ENCODE results near the gene DCTN1.
"Not testable (repeated sequence)": the region's sequence is repeated elsewhere in the genome, so short reads cannot be mapped to it uniquely, and the experiment has no call there.

DCTN1 gene

DNA sequence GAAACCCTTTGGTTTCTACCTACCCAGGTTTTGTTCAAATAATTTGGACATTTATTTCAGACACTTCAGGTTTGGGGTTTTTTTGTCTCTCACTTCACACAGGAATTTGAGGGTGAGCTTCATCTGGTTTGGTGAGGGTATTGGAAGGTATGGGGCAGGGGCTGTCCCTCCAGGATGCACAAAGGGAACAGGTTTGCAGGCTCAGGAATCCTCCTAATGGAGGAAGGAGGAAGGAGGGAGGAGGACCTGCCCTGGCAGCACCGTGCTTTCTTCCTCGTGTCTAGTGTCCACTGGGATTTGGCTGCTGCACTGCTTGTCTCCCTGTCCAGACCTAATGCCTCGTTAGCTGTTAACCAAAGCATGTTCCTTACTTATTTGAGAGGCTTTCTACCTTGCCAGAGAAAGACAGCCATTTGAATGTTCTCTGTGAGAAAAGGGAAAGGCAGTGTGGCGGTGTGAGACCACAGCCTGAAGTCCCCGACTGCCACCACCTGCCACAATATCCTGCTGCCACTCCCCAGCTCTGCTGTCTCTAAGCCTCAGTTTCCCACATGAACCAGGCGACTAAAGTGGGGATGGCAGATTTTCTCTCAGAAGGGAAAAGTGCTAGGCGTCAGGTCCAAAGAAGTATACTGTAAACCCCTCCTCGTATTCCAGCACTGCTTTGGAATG is 34.7 kb downstream of the DCTN1 start:
- no peak for DNase-seq (ENCODE audit: low read depth)
- TF ChIP-seq, protein P1, sequence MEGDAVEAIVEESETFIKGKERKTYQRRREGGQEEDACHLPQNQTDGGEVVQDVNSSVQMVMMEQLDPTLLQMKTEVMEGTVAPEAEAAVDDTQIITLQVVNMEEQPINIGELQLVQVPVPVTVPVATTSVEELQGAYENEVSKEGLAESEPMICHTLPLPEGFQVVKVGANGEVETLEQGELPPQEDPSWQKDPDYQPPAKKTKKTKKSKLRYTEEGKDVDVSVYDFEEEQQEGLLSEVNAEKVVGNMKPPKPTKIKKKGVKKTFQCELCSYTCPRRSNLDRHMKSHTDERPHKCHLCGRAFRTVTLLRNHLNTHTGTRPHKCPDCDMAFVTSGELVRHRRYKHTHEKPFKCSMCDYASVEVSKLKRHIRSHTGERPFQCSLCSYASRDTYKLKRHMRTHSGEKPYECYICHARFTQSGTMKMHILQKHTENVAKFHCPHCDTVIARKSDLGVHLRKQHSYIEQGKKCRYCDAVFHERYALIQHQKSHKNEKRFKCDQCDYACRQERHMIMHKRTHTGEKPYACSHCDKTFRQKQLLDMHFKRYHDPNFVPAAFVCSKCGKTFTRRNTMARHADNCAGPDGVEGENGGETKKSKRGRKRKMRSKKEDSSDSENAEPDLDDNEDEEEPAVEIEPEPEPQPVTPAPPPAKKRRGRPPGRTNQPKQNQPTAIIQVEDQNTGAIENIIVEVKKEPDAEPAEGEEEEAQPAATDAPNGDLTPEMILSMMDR (IDR thresholded peaks at IDR 0.05; ENCODE audit: low read length, missing control alignments): no peak

DNA sequence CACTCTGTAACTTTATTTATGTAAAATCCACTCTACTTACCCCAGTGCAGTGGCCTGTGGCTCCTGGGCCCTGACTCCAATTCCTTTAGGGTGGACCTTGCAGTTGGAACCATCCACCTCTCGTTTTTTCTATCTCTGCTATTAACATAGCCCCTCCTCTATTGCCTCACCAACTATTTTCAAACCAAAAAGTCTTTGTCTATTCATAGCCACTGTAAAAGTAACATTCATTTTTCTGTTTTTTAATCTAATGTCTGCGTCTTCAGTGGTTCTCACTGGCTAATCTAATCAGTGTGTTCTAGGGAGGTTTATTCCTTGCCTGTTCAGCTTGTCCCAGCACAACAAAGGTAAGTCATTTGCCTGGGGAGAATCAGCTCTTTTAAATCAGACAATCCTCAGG is 36.8 kb downstream of the DCTN1 start, which contains the start of gene SLC4A5:
TSS of gene SLC4A5 (minus strand) at position 101 of the 400 bp plus-strand sequence. CDS start 28,393 bp downstream, outside the sequence.
- TF ChIP-seq, protein P1 (IDR thresholded peaks at IDR 0.05; ENCODE audit: low read length, missing control alignments): no peak
- no peak for DNase-seq (ENCODE audit: low read depth)
- no peak within 1 kb of the TSS for H3K4me3 ChIP-seq (replicated peaks; ENCODE audit: low read depth, low read length)

More for the DNA sequence above, 34.7 kb downstream of the DCTN1 start:
- H3K4me3 ChIP-seq (replicated peaks; ENCODE audit: low read depth, low read length): no peak overlapping the region

- H3K4me3 ChIP-seq (replicated peaks; ENCODE audit: low read depth, low read length); DNase-seq (ENCODE audit: low read depth): not testable (repeated sequence)
Observed at GRCh38 chr2:74336227-74336626, 43.9 kb downstream of the DCTN1 start.

GRCh38 chr2:74334931-74335333 is 45.2 kb downstream of the DCTN1 start:
- TF ChIP-seq, protein P1 (IDR thresholded peaks at IDR 0.05; ENCODE audit: low read length, missing control alignments): peak; percentile 97
- DNase-seq (ENCODE audit: low read depth): peak; percentile 82
- H3K4me3 ChIP-seq (replicated peaks; ENCODE audit: low read depth, low read length): no peak overlapping the region

DNA sequence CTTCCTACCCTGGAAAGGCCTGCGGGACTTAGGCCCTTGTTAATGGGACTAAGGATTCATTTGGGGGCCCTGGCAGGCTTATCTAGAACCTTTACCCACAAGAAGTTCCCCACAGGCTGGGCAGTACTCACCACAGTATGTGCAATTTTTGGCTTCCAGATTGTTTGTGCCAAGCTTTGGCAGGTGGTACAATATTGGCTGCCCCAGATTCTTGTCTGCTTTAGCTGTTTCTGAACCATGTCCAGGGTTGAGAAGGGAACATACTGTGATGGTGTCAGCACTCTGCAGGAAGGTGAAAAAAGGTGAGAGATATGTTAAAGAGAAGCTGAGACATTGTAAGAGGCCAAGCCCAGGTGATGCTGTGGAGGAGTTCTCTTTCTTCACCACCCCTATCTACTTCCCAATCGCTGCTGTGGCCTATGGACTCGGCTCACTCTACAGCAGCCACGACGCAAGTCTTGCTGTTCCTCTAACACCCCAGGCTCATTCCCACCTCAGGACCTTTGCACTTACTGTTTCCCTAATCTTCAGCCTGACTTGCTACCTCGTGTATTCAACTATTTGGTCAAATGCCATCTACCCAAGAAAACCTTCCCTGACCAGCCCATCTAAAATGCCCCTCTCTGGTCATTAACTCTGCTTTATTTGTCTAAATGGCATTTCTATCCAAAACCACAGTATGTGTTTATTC is 46.1 kb downstream of the DCTN1 start:
- no peak for DNase-seq (ENCODE audit: low read depth)
- no peak overlapping the region for H3K4me3 ChIP-seq (replicated peaks; ENCODE audit: low read depth, low read length)
- TF ChIP-seq, protein P1 (IDR thresholded peaks at IDR 0.05; ENCODE audit: low read length, missing control alignments): no peak

DNA sequence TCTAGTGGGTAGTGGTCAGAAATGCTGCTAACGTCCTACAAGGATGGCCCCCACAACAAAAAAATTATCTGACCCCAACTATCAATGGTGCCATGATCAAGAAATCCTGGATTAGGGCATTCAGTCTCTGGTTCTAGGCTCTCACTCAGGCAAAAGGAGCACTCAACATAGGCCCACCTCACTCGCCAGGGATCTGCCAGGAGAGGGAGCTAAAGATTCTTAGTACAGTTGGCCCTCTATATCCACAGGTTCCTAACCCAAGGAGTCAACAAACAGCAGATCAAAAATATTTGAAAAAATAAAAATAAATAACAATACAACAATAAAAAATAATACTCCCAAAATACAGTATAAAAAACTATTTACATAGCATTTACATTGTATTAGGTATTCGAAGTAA is 46.9 kb downstream of the DCTN1 start:
- TF ChIP-seq, protein P1 (IDR thresholded peaks at IDR 0.05; ENCODE audit: low read length, missing control alignments): peak; percentile 72

DNA sequence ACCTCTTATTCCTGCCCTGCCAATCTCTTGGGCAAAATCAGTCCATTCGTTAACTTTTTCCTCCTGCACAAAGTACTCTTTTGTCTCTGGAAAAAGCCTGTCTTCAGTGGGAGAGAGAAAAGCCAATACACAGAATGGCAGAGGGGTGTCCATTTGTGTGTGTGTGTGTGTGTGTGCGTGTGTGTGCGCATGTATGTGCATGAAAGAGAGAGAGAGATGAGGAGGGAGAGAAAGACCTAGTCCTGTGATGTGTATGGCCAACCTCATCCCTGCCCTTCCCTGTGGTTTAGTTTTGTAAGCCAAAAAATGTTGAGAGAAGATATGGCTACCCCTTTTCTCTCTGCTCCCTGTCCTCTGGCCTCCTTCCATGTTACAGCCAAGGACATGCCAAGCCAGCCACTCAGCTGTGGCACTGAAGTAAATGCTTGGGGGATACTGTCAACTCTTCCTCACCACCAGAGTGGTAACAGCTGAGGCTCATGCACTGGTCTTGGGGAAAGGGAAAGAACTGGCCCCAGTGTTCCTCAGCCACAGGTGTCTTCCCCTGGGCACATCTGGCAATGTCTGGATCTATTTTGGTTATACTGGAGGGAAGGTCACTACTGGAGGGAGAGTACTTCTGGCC is 47.4 kb downstream of the DCTN1 start:
- TF ChIP-seq, protein P1 (IDR thresholded peaks at IDR 0.05; ENCODE audit: low read length, missing control alignments): no peak
- H3K4me3 ChIP-seq (replicated peaks; ENCODE audit: low read depth, low read length): no peak overlapping the region
- DNase-seq (ENCODE audit: low read depth): no peak

More for the DNA sequence above, 46.9 kb downstream of the DCTN1 start:
- H3K4me3 ChIP-seq (replicated peaks; ENCODE audit: low read depth, low read length): no peak overlapping the region
- DNase-seq (ENCODE audit: low read depth): peak; percentile 68
